GM06990 (cell line): ENCODE results near the gene MOCS1.

Experiments used
- DNase-seq: peaks from one replicate; pipeline ENCODE4 v3.0.0-alpha.2; 2011; ENCODE audit not compliant: insufficient read length; ENCODE audit errors: extremely low read depth
- H3K27me3 ChIP-seq: replicated peaks from 2 replicates; pipeline ENCODE4 v1.6.0; 2011; ENCODE audit warnings: low read length; ENCODE audit not compliant: control insufficient read depth, insufficient read depth
- H3K36me3 ChIP-seq: 2 replicates; pipeline ENCODE4 v1.5.1; 2011; ENCODE audit warnings: low read length; ENCODE audit not compliant: control insufficient read depth, insufficient read depth
- H3K4me3 ChIP-seq: replicated peaks from 2 replicates; pipeline ENCODE4 v1.5.1; 2011; ENCODE audit warnings: low read depth, mild to moderate bottlenecking, control low read depth, low read length
- TF ChIP-seq, protein P1 (sequence below): IDR thresholded peaks from 2 replicates; pipeline ENCODE4 v1.5.1; 2011; ENCODE audit warnings: low read length, control low read depth, mild to moderate bottlenecking, inconsistent platforms; ENCODE audit not compliant: insufficient read depth, poor library complexity, severe bottlenecking

Gene MOCS1

GRCh38 chr6:39876826-39877225 lies 57.4 kb downstream of the MOCS1 start:
- no peaks in the 10 kb centered on the region for H3K36me3 ChIP-seq
- H3K4me3 ChIP-seq = no peak overlapping the region
- DNase-seq = no peak
- TF ChIP-seq, protein P1, sequence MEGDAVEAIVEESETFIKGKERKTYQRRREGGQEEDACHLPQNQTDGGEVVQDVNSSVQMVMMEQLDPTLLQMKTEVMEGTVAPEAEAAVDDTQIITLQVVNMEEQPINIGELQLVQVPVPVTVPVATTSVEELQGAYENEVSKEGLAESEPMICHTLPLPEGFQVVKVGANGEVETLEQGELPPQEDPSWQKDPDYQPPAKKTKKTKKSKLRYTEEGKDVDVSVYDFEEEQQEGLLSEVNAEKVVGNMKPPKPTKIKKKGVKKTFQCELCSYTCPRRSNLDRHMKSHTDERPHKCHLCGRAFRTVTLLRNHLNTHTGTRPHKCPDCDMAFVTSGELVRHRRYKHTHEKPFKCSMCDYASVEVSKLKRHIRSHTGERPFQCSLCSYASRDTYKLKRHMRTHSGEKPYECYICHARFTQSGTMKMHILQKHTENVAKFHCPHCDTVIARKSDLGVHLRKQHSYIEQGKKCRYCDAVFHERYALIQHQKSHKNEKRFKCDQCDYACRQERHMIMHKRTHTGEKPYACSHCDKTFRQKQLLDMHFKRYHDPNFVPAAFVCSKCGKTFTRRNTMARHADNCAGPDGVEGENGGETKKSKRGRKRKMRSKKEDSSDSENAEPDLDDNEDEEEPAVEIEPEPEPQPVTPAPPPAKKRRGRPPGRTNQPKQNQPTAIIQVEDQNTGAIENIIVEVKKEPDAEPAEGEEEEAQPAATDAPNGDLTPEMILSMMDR = no peak
- no peaks in the 10 kb centered on the region; the same call in 1 of the 2 replicates for H3K27me3 ChIP-seq

DNA sequence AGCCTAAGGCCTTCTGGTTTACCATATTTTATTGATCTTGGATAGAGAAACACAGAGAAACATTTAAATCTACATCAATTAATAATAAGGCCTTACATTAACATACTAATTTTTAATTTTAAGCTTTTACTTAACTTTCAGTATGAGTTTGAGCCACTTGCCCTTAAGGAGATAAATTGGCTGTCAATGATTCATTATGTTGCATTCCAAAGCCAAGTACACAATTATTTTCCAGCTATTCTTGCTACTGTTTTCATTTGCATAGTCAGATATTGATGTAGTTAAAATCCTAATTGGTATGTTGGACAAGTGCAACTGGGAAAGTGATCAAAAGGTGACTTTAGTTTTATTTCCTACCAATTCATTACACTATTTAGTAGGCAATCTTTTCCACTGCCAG lies 58.2 kb downstream of the MOCS1 start:
- no peak overlapping the region for H3K4me3 ChIP-seq
- no peak for DNase-seq
- H3K36me3 ChIP-seq = no peaks in the 10 kb centered on the region
- H3K27me3 ChIP-seq = no peaks in the 10 kb centered on the region; the same call in 1 of the 2 replicates
- TF ChIP-seq, protein P1 = no peak

GRCh38 chr6:39873439-39873838 lies 60.8 kb downstream of the MOCS1 start:
- TF ChIP-seq, protein P1 = no peak
- DNase-seq = no peak
- H3K27me3 ChIP-seq = no peaks in the 10 kb centered on the region; the same call in none of the 2 replicates
- no peak overlapping the region for H3K4me3 ChIP-seq
- no peaks in the 10 kb centered on the region for H3K36me3 ChIP-seq

DNA sequence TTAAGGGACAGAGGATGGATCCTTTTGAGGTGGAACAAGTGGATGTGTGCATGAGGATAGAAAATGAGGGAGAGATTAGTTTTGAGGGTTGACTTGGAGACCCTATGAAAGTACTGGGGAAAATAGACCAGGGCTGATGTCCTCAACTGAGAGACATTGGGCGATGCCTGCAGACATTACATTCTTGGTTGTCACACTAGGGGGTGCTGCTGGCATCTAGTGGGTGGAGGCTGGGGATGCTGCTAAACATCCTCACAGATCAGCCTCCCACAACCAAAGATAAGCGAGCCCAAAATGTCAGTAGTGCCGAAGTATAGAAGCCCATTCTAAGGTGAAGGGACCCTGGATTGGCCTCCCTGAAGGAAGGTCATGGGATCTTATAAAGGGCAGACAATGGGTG lies 63.3 kb downstream of the MOCS1 start:
- DNase-seq = no peak
- Histone ChIP-seq H3K4me3 (no peak overlapping the region), H3K27me3 (no peaks in the 10 kb centered on the region; the same call in 1 of the 2 replicates), H3K36me3 (no peaks in the 10 kb centered on the region)
- TF ChIP-seq, protein P1 = no peak

DNA sequence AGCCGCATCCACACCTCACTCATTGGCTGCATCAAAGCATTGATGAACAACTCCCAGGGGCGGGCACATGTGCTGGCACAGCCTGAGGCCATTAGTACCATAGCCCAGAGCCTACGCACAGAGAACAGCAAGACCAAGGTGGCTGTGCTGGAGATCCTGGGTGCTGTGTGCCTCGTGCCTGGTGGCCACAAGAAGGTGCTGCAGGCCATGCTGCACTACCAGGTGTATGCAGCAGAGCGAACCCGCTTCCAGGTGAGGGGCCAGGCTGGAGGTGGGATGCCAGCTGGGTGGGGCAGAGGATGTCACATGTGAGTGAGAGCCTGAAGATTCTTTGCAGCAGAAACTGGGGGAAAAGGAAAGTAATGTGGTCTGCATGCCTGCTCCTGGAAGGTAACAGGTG lies 66.7 kb downstream of the MOCS1 start:
- no peak for DNase-seq
- TF ChIP-seq, protein P1 = no peak
- Histone ChIP-seq H3K36me3 (no peaks in the 10 kb centered on the region), H3K4me3 (no peak overlapping the region), H3K27me3 (no peaks in the 10 kb centered on the region; the same call in 1 of the 2 replicates)
